SU-DHL-6 (cell line): ENCODE data around the gene WFIKKN2.

Experiments used
- H2AFZ ChIP-seq: fragments of 200-600 bp; sonication (generic); 2 replicates; pipeline ENCODE4 v1.6.1; 2014; ENCODE audit warnings: low read depth, mild to moderate bottlenecking, moderate library complexity, mixed read lengths, antibody characterized with exemption, low read length; ENCODE audit not compliant: severe bottlenecking
- H3F3A ChIP-seq: fragments of 200-600 bp; shearing (Covaris generic); 2 replicates; pipeline ENCODE4 v1.6.0; 2016; ENCODE audit warnings: antibody characterized with exemption, mild to moderate bottlenecking; ENCODE audit not compliant: insufficient read depth
- H3K27ac ChIP-seq: fragments of 200-600 bp; sonication (generic); 2 replicates; pipeline ENCODE4 v1.5.1; 2016; ENCODE audit warnings: low read depth, mild to moderate bottlenecking, low read length, moderate library complexity, mixed read lengths
- H3K27me3 ChIP-seq: fragments of 200-600 bp; sonication (generic), shearing (Covaris generic); 2 replicates; pipeline ENCODE4 v1.6.0; 2014; ENCODE audit warnings: mild to moderate bottlenecking, low read length
- H3K36me3 ChIP-seq: fragments of 200-600 bp; sonication (generic); 2 replicates; pipeline ENCODE4 v1.6.1; 2014; ENCODE audit warnings: mild to moderate bottlenecking, low read length, mixed read lengths
- H3K4me2 ChIP-seq: fragments of 300-600, 200-600 bp; shearing (Covaris generic), sonication (generic); 2 replicates; pipeline ENCODE4 v1.6.0; 2014; ENCODE audit warnings: low read length, low read depth, mild to moderate bottlenecking; ENCODE audit not compliant: poor library complexity, severe bottlenecking
- H3K4me3 ChIP-seq: fragments of 200-600 bp; sonication (generic); 2 replicates; pipeline ENCODE4 v1.5.1; 2014; ENCODE audit warnings: antibody characterized with exemption, low read length, mild to moderate bottlenecking, mixed read lengths; ENCODE audit not compliant: insufficient read depth, poor library complexity, severe bottlenecking
- H3K79me2 ChIP-seq: fragments of 200-600 bp; sonication (generic); 2 replicates; pipeline ENCODE4 v1.6.1; 2014; ENCODE audit warnings: mild to moderate bottlenecking, low read length, moderate library complexity; ENCODE audit not compliant: insufficient read depth
- H3K9ac ChIP-seq: fragments of 200-600 bp; sonication (generic); 2 replicates; pipeline ENCODE4 v1.7.0; 2014; ENCODE audit warnings: mild to moderate bottlenecking, low read length
- H3K9me2 ChIP-seq: fragments of 200-600 bp; sonication (generic); replicated peaks from 2 replicates; pipeline ENCODE4 v1.6.1; 2014; ENCODE audit warnings: low read length; ENCODE audit not compliant: insufficient read depth
- H3K9me3 ChIP-seq: fragments of 200-600 bp; sonication (generic); 2 replicates; pipeline ENCODE4 v1.6.1; 2014; ENCODE audit warnings: low read length, mixed read lengths; ENCODE audit not compliant: insufficient read depth
- H4K20me1 ChIP-seq: fragments of 200-600 bp; sonication (generic); 2 replicates; pipeline ENCODE4 v1.6.1; 2014; ENCODE audit warnings: low read depth, mild to moderate bottlenecking, antibody characterized with exemption, low read length, moderate library complexity, mixed read lengths
- EZH2phosphoT487 ChIP-seq: fragments of 200-600 bp; sonication (generic), shearing (Covaris generic); conservative IDR thresholded peaks from 2 replicates; pipeline ENCODE4 v1.6.1; 2018; ENCODE audit warnings: mild to moderate bottlenecking, antibody characterized with exemption, low read length, moderate library complexity, mixed read lengths
- TF ChIP-seq, protein P1 (sequence below): fragments of 200-600 bp; sonication (generic); IDR thresholded peaks from one replicate; pipeline ENCODE4 v1.5.1; 2017; ENCODE audit warnings: antibody characterized with exemption, mild to moderate bottlenecking, low read length, moderate library complexity; ENCODE audit not compliant: insufficient read depth, poor library complexity, severe bottlenecking

Gene WFIKKN2

DNA sequence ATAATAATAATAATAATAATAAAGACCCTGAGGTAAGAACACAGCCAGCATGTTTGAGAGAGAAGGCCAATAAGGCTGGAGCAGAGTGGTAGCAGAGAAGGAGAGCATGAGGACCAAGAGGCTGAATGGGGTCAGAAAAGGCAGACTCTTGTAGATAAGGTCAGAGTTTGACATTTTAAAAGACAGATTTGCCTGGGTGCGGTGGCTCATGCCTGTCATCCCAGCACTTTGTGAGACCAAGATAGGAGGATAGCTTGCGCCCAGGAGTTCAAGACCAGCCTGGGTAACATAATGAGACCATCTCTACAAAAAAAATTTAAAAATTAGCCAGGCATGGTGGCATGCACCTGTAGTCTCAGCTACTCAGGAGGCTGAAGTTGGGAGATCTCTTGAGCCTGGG is 11.0 kb upstream of the WFIKKN2 start:
- Histone ChIP-seq H3K27ac (no peak overlapping the region), H2AFZ (no peak overlapping the region), H3K79me2 (no peaks in the 10 kb centered on the region), H3K4me3 (no peak overlapping the region), H3K36me3 (no peaks in the 10 kb centered on the region), H3K9me2 (no peaks in the 10 kb centered on the region), H3K9ac (no peak overlapping the region), H3F3A (no peaks in the 10 kb centered on the region), H3K9me3 (no peaks in the 10 kb centered on the region), H4K20me1 (no peaks in the 10 kb centered on the region), H3K27me3 (no peaks in the 10 kb centered on the region), H3K4me2 (no peak overlapping the region)
- TF ChIP-seq EZH2phosphoT487, result no peak
- TF ChIP-seq, protein P1, sequence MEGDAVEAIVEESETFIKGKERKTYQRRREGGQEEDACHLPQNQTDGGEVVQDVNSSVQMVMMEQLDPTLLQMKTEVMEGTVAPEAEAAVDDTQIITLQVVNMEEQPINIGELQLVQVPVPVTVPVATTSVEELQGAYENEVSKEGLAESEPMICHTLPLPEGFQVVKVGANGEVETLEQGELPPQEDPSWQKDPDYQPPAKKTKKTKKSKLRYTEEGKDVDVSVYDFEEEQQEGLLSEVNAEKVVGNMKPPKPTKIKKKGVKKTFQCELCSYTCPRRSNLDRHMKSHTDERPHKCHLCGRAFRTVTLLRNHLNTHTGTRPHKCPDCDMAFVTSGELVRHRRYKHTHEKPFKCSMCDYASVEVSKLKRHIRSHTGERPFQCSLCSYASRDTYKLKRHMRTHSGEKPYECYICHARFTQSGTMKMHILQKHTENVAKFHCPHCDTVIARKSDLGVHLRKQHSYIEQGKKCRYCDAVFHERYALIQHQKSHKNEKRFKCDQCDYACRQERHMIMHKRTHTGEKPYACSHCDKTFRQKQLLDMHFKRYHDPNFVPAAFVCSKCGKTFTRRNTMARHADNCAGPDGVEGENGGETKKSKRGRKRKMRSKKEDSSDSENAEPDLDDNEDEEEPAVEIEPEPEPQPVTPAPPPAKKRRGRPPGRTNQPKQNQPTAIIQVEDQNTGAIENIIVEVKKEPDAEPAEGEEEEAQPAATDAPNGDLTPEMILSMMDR, result no peak

DNA sequence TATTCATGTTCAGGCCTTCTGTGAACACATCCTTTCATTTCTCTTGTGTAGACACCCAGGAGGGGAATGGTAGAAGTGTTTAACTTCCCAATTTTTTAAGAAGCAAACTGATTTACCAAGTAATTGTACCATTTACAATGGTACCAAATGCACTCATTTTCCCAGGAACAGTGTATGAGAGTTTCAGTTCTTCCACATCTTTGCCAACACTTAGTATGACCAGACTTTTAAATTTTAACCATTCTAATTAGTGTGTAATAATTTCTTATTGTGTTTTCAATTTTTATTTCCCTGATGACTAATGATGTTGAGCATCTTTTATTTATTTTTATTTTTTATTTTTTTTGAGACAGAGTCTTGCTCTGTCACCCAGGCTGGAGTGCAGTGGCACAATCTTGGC is 10.2 kb upstream of the WFIKKN2 start:
- Histone ChIP-seq H2AFZ (no peak overlapping the region), H3K4me3 (no peak overlapping the region), H3F3A (no peaks in the 10 kb centered on the region), H4K20me1 (no peaks in the 10 kb centered on the region), H3K9ac (no peak overlapping the region), H3K79me2 (no peaks in the 10 kb centered on the region), H3K4me2 (no peak overlapping the region), H3K27me3 (no peaks in the 10 kb centered on the region), H3K9me3 (no peaks in the 10 kb centered on the region), H3K9me2 (no peaks in the 10 kb centered on the region), H3K36me3 (no peaks in the 10 kb centered on the region), H3K27ac (no peak overlapping the region)
- no peak for TF ChIP-seq EZH2phosphoT487
- TF ChIP-seq, protein P1, result no peak

DNA sequence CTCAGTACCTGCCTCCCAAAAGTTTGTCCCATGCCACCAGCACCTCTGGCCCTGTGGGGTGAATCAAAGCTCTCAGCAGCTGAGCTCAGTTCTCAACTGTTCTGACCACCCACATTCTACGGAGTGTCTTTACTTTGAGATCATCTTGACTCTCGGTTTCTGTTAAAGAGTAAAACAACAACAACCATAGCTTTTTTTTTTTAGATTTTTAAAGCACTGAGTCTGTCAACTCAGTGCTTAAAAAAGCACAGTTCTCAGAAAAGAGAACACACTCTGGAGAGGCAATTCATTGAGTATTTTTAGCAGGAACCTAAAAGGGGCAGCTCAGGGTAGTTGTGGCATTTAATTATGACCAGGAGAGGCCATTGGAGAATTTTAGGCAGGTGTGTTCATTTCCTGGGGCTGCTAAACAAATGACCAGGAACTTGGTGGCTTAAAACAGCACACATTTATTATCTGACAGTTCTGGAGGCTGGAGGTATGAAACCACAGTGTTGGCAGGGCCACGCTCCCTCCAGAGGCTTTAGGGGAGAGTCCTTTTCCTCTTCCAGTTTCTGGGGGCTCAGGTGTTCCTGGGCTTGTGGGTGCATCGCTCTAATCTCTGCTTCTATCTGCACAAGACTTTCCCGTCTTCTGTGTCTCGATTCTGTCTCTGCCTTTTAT is 6.7 kb upstream of the WFIKKN2 start:
- H3K4me3 ChIP-seq, result no peak overlapping the region
- H3K79me2 ChIP-seq, result no peaks in the 10 kb centered on the region
- H3K9me2 ChIP-seq, result no peaks in the 10 kb centered on the region
- no peak overlapping the region for H3K27ac ChIP-seq
- TF ChIP-seq EZH2phosphoT487, result no peak
- TF ChIP-seq, protein P1, result no peak
- H3K9ac ChIP-seq, result no peak overlapping the region
- no peaks in the 10 kb centered on the region for H3F3A ChIP-seq
- no peaks in the 10 kb centered on the region for H3K9me3 ChIP-seq
- H3K4me2 ChIP-seq, result no peak overlapping the region
- no peak overlapping the region for H2AFZ ChIP-seq
- H3K27me3 ChIP-seq, result no peaks in the 10 kb centered on the region
- no peaks in the 10 kb centered on the region for H3K36me3 ChIP-seq
- no peaks in the 10 kb centered on the region for H4K20me1 ChIP-seq
